Measurements from ENCODE around the gene FAM72A. TPM values are rescaled to one million over a fixed set of nuclear protein-coding genes. Genes with fewer than 3 reads are reported as not detected.

FAM72A gene
- total and polyA plus RNA-seq, 11 donors = 0.22 to 5.8 (median 0.65) TPM; not detected in 2

DNA sequence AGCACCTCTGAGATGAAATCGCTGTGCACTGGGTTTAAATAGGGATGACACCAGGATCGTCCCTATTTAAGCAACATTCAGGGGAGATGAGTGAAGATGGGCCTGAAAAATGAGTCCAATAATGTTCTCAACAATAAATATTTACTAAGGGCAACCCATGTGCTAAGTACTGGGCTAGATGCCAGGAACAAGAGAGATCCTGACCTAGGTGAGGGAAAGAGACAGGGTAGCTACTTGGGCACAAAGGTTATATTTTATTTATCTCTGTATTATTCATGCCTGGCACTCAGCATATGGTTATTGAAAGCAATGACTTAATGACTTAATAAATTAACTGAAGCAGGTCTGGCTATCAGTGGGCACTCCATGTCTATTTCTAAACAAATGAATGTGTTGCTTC, 58.0 kb downstream of the FAM72A start:
- H3K9me3 ChIP-seq = no peaks in the 10 kb centered on the region
- H3K4me3 ChIP-seq = no peak overlapping the region
- ATAC-seq (no peak), DNase-seq (no peak)
- 78 to 89% (median 82%) methylated on average over 2 of the region's 2 CpGs for WGBS, 4 donors
- H3K27me3 ChIP-seq = no peaks in the 10 kb centered on the region
- H3K36me3 ChIP-seq = no peaks in the 10 kb centered on the region
- H3K27ac ChIP-seq = no peak overlapping the region
- TF ChIP-seq, protein P1, sequence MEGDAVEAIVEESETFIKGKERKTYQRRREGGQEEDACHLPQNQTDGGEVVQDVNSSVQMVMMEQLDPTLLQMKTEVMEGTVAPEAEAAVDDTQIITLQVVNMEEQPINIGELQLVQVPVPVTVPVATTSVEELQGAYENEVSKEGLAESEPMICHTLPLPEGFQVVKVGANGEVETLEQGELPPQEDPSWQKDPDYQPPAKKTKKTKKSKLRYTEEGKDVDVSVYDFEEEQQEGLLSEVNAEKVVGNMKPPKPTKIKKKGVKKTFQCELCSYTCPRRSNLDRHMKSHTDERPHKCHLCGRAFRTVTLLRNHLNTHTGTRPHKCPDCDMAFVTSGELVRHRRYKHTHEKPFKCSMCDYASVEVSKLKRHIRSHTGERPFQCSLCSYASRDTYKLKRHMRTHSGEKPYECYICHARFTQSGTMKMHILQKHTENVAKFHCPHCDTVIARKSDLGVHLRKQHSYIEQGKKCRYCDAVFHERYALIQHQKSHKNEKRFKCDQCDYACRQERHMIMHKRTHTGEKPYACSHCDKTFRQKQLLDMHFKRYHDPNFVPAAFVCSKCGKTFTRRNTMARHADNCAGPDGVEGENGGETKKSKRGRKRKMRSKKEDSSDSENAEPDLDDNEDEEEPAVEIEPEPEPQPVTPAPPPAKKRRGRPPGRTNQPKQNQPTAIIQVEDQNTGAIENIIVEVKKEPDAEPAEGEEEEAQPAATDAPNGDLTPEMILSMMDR (IDR thresholded peaks at IDR 0.05) = no peak
- TF ChIP-seq POLR2A (IDR thresholded peaks at IDR 0.05) = no peak
- intact Hi-C loops (cut with DNase I) = no loop called here
- H3K4me1 ChIP-seq = no peaks in the 10 kb centered on the region

DNA sequence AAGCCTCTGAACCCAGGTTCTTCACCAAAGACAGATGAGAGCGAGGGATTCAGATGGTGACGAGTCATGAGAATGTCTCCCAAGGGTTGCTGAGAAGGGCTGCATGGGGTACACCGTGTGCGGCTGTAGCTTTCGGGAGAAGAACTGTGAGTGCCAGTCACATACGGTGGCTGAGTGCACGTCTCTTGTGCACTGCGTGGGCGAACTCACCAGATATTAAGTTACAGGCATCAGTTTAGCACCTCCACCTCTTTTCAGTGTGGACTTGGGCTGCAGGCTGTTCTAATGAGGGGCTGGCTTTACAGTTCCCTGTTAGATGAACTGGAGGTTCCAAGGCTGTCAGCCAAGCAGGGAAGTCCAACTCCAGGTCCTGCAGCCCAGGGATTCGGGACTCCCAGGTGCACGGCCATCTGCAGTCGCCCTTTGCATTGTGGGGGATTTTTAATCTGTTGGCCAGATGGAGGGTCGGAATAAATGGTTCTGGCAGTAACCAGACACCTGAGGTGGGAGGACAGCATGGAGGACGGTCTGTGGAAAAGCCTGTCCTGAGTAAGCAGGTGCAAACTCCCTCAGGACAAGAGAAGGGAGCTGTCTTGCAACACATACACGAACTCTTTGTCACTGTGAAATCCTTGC, 59.0 kb downstream of the FAM72A start:
- TF ChIP-seq POLR2A (IDR thresholded peaks at IDR 0.05) = no peak
- TF ChIP-seq, protein P1 (IDR thresholded peaks at IDR 0.05) = no peak
- Histone ChIP-seq H3K4me3 (no peak overlapping the region), H3K27me3 (peaks cover 0 to 3% (median 0%) of the 10 kb centered on the region in 9 donors), H3K4me1 (no peaks in the 10 kb centered on the region), H3K9me3 (no peaks in the 10 kb centered on the region), H3K36me3 (no peaks in the 10 kb centered on the region), H3K27ac (no peak overlapping the region)
- 86 to 92% (median 88%) methylated on average over 14 to 15 of the region's 15 CpGs for WGBS, 4 donors
- intact Hi-C loops (cut with DNase I) = no loop called here
- DNase-seq (no peak), ATAC-seq (no peak)

DNA sequence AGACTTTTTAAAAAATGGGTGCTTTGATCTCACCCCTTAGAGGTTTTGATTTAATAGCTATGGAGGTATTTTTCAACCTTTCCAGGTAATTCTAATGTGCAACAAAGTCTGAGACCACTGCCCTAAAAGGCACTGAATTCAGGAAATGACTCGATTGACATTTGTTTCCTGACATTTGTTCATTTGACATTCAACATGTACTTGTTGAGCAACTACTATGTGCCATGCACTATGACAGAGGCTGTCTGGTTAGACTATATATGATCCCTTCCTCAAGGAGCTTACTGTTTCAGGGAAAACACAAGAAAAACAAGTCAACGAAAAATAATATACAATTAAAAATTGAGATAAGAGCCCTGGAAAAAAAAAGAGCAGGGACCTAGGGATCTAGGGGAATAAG, 59.9 kb downstream of the FAM72A start:
- intact Hi-C loops (cut with DNase I) = no loop called here
- Histone ChIP-seq H3K4me1 (no peaks in the 10 kb centered on the region), H3K27ac (no peak overlapping the region), H3K27me3 (peaks cover 0 to 3% (median 0%) of the 10 kb centered on the region in 9 donors), H3K36me3 (no peaks in the 10 kb centered on the region), H3K9me3 (no peaks in the 10 kb centered on the region), H3K4me3 (no peak overlapping the region)
- DNase-seq = no peak
- ATAC-seq = no peak
- WGBS, 4 donors = 58 to 75% (median 72%) methylated on average over 2 of the region's 2 CpGs
- TF ChIP-seq, protein P1 (IDR thresholded peaks at IDR 0.05) = no peak
- TF ChIP-seq POLR2A (IDR thresholded peaks at IDR 0.05) = no peak

DNA sequence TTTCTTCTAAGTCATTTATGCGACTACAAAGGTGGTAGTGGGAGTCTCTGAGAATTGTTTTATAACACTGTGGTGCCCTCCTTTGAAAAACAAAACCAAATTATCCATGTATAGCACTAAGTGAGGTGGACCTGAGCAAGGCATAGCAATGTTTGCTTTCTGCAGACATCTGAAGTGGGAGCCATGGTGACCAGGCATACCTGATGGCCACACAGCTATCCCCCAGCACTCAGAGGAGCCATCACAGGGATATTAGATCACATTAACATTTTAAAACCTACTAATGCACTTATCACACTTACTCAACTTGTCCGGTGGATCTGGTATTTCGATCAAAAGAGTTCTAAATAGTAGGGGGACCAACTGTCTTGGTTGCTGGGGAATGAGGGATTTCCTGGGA, 60.6 kb downstream of the FAM72A start:
- Histone ChIP-seq H3K36me3 (no peaks in the 10 kb centered on the region), H3K4me1 (no peaks in the 10 kb centered on the region), H3K27ac (no peak overlapping the region), H3K27me3 (peaks cover 0 to 3% (median 0%) of the 10 kb centered on the region in 9 donors), H3K4me3 (no peak overlapping the region), H3K9me3 (no peaks in the 10 kb centered on the region)
- no peak for DNase-seq
- no peak for ATAC-seq
- WGBS, 4 donors = 85 to 95% (median 87%) methylated on average over 3 of the region's 3 CpGs
- intact Hi-C loops (cut with DNase I) = no loop called here
- no peak for TF ChIP-seq POLR2A (IDR thresholded peaks at IDR 0.05)
- TF ChIP-seq, protein P1 (IDR thresholded peaks at IDR 0.05) = no peak
